NCI-H774 (cell line): ENCODE data around the gene ASTN2.

Experiments used
- DNase-seq: peaks from one replicate; lab custom pipeline; 2025; lab: John Stamatoyannopoulos, UW

The ASTN2 gene

GRCh38 chr9:117415358-117415914 is 579 bp upstream of the ASTN2 start:
- DNase-seq, result no peak

- peak; percentile 23 for DNase-seq
Observed at GRCh38 chr9:117414220-117414905, 494 bp downstream of the ASTN2 start.

- DNase-seq, result peak; percentile 47
Observed at GRCh38 chr9:117413346-117414219, 1.3 kb downstream of the ASTN2 start.

- DNase-seq, result peak; percentile 16
Observed at GRCh38 chr9:117412841-117413240, 2.0 kb downstream of the ASTN2 start.

GRCh38 chr9:117412006-117412715 is 2.7 kb downstream of the ASTN2 start:
- DNase-seq, result peak; percentile 49

GRCh38 chr9:117411547-117411946 is 3.3 kb downstream of the ASTN2 start:
- DNase-seq, result peak; percentile 75

GRCh38 chr9:117409321-117409720 is 5.5 kb downstream of the ASTN2 start:
- DNase-seq, result no peak

GRCh38 chr9:117407436-117408022 is 7.3 kb downstream of the ASTN2 start:
- DNase-seq, result no peak

- no peak for DNase-seq
Observed at GRCh38 chr9:117405950-117406705, 8.7 kb downstream of the ASTN2 start.

- peak; percentile 53 for DNase-seq
Observed at GRCh38 chr9:117403848-117404247, 11.0 kb downstream of the ASTN2 start.

- peak; percentile 52 for DNase-seq
Observed at GRCh38 chr9:117403403-117403811, 11.4 kb downstream of the ASTN2 start.

GRCh38 chr9:117400171-117400570 is 14.7 kb downstream of the ASTN2 start:
- peak; percentile 87 for DNase-seq

GRCh38 chr9:117395151-117395650 is 19.7 kb downstream of the ASTN2 start:
- no peak for DNase-seq

GRCh38 chr9:117394655-117395054 is 20.2 kb downstream of the ASTN2 start:
- no peak for DNase-seq

- DNase-seq, result no peak
Observed at GRCh38 chr9:117392992-117393391, 21.9 kb downstream of the ASTN2 start.

GRCh38 chr9:117387422-117387821 is 27.4 kb downstream of the ASTN2 start:
- DNase-seq, result no peak

GRCh38 chr9:117379341-117379740 is 35.5 kb downstream of the ASTN2 start:
- no peak for DNase-seq

- no peak for DNase-seq
Observed at GRCh38 chr9:117377046-117377445, 37.8 kb downstream of the ASTN2 start.

GRCh38 chr9:117375956-117376355 is 38.9 kb downstream of the ASTN2 start:
- no peak for DNase-seq

- no peak for DNase-seq
Observed at GRCh38 chr9:117374076-117374725, 40.7 kb downstream of the ASTN2 start.
